PFSK-1 (cell line): Measurements from ENCODE around the gene GPR37L1.

Experiments used
- FOXP2 ChIP-seq: optimal IDR thresholded peaks from 2 replicates; pipeline ENCODE3; 2011; ENCODE audit warnings: borderline replicate concordance, control low read depth, inconsistent platforms; ENCODE audit not compliant: insufficient read depth; ENCODE audit errors: extremely low read length, extremely low read depth
- POLR2AphosphoS5 ChIP-seq: IDR thresholded peaks from 2 replicates; pipeline ENCODE4 v1.6.1; 2012; ENCODE audit warnings: low read depth, mild to moderate bottlenecking, control low read depth, low read length, moderate library complexity
- SIN3A ChIP-seq: IDR thresholded peaks from 2 replicates; pipeline ENCODE4 v1.6.1; 2012; ENCODE audit warnings: mild to moderate bottlenecking, low read length, moderate library complexity, borderline replicate concordance; ENCODE audit not compliant: insufficient read depth
- TAF1 ChIP-seq: IDR thresholded peaks from 2 replicates; pipeline ENCODE4 v1.6.1; 2012; ENCODE audit warnings: low read length, control low read depth, borderline replicate concordance; ENCODE audit not compliant: insufficient read depth
- TF ChIP-seq, protein P1 (sequence below), 2 experiments: IDR thresholded peaks; 2 replicates each; pipeline versions ENCODE4 v1.6.1 to v1.8.0; 2011 to 2012; ENCODE audit warnings: low read depth in 2 of 2, low read length in 2 of 2, control low read depth in 1 of 2, inconsistent platforms in 1 of 2, mild to moderate bottlenecking in 1 of 2, moderate library complexity in 1 of 2; ENCODE audit not compliant: insufficient read depth in 1 of 2

The GPR37L1 gene

DNA sequence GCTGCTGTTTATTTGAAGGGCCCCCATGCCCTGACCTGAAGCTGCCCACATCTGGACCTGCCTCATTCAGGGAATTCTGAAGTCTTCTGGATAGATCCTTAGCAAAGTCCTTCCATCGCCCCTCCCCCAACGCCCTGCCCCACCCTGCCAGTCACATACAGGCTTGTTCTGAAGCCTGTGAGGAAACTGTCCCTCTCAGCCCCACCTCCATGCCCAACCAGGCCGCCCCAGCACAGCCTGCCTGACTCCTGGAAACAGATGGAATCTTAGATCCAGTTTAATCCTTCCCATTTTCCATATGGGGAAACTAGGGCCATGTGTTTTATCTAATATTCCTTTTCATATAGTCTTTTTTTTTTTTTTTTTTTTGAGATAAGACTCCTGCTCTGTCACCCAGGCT is 44.5 kb upstream of the GPR37L1 start:
- no peak for TF ChIP-seq SIN3A
- TF ChIP-seq FOXP2 = no peak
- no peak for TF ChIP-seq TAF1
- no peak for TF ChIP-seq POLR2AphosphoS5
- TF ChIP-seq, protein P1, sequence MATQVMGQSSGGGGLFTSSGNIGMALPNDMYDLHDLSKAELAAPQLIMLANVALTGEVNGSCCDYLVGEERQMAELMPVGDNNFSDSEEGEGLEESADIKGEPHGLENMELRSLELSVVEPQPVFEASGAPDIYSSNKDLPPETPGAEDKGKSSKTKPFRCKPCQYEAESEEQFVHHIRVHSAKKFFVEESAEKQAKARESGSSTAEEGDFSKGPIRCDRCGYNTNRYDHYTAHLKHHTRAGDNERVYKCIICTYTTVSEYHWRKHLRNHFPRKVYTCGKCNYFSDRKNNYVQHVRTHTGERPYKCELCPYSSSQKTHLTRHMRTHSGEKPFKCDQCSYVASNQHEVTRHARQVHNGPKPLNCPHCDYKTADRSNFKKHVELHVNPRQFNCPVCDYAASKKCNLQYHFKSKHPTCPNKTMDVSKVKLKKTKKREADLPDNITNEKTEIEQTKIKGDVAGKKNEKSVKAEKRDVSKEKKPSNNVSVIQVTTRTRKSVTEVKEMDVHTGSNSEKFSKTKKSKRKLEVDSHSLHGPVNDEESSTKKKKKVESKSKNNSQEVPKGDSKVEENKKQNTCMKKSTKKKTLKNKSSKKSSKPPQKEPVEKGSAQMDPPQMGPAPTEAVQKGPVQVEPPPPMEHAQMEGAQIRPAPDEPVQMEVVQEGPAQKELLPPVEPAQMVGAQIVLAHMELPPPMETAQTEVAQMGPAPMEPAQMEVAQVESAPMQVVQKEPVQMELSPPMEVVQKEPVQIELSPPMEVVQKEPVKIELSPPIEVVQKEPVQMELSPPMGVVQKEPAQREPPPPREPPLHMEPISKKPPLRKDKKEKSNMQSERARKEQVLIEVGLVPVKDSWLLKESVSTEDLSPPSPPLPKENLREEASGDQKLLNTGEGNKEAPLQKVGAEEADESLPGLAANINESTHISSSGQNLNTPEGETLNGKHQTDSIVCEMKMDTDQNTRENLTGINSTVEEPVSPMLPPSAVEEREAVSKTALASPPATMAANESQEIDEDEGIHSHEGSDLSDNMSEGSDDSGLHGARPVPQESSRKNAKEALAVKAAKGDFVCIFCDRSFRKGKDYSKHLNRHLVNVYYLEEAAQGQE (IDR thresholded peaks at IDR 0.05; ENCODE audit: insufficient read depth in 1 of 2, low read depth in 2 of 2, low read length in 2 of 2) = no peak

DNA sequence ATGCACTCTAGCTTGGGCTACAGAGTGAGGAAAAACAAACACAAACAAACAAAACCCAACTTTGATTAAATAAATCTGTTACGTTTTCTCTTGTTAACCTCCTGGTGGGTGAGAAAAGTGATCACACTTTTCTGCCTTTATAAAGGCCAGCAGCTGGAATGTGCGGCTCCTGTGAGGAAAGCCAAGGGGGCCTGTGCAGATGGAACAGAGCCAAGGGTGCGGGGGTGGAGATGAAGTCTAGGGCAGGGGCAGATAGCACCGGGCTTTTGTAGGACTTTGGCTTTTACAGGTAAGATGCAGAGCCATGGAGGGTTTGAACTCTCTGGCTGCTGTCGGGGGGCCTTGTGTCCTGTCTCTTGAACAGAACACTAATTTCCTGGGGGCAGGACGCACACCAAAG is 40.7 kb upstream of the GPR37L1 start:
- TF ChIP-seq TAF1 (no peak), FOXP2 (no peak)

DNA sequence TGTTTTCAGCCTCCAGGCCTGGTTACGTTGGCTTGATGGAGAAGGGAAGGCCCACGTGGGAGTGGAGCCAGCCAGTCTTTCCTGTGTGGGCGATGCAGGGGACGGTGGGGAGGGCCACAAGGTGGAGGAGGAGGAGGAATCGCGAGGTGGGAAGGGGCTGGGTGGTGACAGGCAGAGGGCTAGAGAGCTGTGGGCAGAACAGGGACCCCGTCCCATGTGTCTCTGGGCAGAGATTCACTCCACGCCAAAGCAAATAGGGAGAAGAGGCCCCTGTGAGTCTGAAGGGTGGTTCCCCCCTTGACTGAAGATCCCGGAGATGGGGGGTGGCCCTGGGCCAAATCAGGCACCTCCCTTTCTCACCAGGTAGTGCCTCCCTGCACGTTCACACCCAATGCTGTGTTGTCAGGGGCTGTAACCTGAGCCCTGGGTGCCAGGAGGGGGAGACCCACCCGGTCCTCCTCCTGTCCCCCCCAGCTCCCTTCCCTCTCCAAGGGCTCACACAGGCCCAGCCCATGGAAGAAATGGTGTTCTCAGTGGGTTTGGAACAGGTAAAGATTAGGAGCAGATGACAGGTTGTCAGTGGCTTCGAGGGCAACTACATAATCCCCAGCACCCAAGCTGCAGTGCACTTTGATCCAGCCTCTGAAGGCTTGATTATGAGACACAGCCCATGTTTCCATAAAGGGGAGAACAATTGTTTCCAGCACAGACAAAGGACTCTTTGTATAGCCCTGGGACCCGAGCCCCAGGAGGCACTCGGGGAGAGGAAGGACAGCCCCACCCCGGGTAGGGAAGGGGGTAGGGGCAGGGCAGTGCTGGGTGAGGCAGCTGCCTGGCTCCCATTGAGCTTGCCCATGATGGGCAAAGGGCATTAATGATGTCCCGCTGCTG is 37.7 kb upstream of the GPR37L1 start:
- TF ChIP-seq, protein P1 (IDR thresholded peaks at IDR 0.05; ENCODE audit: insufficient read depth in 1 of 2, low read depth in 2 of 2, low read length in 2 of 2) = no peak
- TF ChIP-seq POLR2AphosphoS5 = no peak
- no peak for TF ChIP-seq FOXP2
- no peak for TF ChIP-seq TAF1

DNA sequence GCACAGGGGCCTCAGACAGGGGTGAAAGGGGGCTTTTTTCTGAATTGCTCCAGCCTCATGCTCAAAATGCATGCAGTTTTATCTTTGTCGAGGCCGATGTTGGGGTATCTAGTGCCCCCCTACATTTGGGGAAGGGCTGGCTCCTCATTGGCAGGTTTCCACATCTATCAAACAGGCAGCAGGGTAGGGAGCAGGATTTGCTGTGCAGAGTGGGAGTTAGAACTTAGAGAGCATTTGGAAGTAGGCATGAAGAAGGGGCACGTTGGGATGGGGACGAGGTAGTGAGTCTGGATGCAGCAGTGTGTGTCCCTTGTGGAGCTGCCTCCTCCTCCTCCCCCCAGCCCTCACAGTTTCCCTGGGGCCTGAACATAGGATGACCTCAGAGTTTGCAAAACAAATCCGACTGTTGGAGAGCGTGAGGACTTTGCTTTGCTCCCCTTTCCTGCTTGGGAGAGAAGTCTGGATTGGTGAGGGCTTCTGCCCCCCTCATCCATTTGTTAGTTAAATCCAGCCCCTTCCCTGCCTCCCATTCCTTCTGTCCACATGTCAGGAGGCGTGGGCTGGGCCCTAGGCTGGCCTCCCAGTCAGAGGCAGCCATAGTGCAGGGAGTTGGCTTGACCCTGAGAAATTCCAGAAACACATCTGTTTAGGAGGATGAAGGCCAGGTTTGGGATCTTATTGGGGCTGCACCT is 36.9 kb upstream of the GPR37L1 start:
- TF ChIP-seq SIN3A (no peak), FOXP2 (no peak), TAF1 (no peak), POLR2AphosphoS5 (no peak)
- TF ChIP-seq, protein P1 (IDR thresholded peaks at IDR 0.05; ENCODE audit: insufficient read depth in 1 of 2, low read depth in 2 of 2, low read length in 2 of 2) = no peak

DNA sequence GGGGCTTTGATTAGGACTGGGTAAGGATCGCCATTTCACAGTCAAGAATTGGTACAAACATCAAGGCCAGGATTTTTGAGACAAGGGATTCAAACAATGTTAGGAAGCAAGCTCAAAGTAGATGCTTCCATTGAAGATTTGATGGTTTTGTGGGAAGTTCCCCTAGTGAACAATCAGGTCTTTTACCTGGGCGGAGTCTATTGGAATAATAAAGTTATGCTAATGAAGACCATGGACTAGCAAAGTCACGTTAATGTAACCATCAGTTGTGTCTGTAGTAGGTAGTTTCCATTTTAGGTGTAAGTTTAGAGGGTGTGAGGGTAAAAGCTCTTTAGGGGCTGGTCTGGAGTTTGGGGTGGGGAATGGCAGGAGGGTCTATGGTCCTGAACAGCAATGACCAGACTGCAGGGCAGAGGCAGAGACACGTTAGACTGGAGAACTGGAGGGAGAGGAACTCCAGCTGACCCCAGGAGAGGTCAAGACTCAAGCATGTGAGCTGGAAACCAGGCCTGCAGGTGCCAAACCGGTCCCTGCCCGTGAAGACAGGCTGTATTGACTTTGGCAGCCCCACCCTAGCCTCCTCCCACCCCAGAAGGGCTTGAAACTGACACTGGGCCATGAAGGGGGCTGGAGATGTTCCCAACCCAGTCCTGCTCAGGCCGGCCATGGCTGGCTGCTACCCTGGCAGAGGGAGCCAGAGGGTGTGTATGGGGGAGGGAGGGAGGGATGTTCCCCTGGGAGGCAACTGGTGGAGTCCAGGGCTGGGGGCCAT is 36.0 kb upstream of the GPR37L1 start:
- TF ChIP-seq, protein P1 (IDR thresholded peaks at IDR 0.05; ENCODE audit: insufficient read depth in 1 of 2, low read depth in 2 of 2, low read length in 2 of 2) = no peak
- TF ChIP-seq TAF1 (no peak), POLR2AphosphoS5 (no peak), SIN3A (no peak), FOXP2 (no peak)
